ENCODE data around the gene SYNE1. TPM values are rescaled to one million over a fixed set of nuclear protein-coding genes. Genes with fewer than 3 reads are reported as not detected.

SYNE1 gene
- total and polyA plus RNA-seq, 2 of the 8 experiments (the other 6 are each of a cell fraction or from before 2014, with no cell fraction given) = 2.8 to 5.5 TPM

DNA sequence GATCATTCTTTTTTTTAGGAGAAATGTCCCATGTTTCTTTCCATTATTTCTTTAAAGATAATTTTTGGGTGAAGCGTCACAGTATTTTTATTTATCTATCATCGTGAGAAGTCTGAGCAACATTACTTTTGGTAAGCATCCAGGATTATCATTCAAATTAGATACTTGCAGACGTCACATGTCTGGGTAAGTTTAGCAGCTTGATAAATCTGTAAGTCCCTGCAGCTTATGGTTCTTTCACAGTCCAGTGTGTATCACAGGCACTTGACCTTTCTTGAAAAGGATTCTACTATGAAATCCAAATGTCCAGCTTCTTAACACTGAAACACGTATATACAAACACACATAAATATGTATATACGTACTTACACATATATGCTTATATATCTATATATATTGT, 470.3 kb downstream of the SYNE1 start (continued):
- TF ChIP-seq, protein P1, sequence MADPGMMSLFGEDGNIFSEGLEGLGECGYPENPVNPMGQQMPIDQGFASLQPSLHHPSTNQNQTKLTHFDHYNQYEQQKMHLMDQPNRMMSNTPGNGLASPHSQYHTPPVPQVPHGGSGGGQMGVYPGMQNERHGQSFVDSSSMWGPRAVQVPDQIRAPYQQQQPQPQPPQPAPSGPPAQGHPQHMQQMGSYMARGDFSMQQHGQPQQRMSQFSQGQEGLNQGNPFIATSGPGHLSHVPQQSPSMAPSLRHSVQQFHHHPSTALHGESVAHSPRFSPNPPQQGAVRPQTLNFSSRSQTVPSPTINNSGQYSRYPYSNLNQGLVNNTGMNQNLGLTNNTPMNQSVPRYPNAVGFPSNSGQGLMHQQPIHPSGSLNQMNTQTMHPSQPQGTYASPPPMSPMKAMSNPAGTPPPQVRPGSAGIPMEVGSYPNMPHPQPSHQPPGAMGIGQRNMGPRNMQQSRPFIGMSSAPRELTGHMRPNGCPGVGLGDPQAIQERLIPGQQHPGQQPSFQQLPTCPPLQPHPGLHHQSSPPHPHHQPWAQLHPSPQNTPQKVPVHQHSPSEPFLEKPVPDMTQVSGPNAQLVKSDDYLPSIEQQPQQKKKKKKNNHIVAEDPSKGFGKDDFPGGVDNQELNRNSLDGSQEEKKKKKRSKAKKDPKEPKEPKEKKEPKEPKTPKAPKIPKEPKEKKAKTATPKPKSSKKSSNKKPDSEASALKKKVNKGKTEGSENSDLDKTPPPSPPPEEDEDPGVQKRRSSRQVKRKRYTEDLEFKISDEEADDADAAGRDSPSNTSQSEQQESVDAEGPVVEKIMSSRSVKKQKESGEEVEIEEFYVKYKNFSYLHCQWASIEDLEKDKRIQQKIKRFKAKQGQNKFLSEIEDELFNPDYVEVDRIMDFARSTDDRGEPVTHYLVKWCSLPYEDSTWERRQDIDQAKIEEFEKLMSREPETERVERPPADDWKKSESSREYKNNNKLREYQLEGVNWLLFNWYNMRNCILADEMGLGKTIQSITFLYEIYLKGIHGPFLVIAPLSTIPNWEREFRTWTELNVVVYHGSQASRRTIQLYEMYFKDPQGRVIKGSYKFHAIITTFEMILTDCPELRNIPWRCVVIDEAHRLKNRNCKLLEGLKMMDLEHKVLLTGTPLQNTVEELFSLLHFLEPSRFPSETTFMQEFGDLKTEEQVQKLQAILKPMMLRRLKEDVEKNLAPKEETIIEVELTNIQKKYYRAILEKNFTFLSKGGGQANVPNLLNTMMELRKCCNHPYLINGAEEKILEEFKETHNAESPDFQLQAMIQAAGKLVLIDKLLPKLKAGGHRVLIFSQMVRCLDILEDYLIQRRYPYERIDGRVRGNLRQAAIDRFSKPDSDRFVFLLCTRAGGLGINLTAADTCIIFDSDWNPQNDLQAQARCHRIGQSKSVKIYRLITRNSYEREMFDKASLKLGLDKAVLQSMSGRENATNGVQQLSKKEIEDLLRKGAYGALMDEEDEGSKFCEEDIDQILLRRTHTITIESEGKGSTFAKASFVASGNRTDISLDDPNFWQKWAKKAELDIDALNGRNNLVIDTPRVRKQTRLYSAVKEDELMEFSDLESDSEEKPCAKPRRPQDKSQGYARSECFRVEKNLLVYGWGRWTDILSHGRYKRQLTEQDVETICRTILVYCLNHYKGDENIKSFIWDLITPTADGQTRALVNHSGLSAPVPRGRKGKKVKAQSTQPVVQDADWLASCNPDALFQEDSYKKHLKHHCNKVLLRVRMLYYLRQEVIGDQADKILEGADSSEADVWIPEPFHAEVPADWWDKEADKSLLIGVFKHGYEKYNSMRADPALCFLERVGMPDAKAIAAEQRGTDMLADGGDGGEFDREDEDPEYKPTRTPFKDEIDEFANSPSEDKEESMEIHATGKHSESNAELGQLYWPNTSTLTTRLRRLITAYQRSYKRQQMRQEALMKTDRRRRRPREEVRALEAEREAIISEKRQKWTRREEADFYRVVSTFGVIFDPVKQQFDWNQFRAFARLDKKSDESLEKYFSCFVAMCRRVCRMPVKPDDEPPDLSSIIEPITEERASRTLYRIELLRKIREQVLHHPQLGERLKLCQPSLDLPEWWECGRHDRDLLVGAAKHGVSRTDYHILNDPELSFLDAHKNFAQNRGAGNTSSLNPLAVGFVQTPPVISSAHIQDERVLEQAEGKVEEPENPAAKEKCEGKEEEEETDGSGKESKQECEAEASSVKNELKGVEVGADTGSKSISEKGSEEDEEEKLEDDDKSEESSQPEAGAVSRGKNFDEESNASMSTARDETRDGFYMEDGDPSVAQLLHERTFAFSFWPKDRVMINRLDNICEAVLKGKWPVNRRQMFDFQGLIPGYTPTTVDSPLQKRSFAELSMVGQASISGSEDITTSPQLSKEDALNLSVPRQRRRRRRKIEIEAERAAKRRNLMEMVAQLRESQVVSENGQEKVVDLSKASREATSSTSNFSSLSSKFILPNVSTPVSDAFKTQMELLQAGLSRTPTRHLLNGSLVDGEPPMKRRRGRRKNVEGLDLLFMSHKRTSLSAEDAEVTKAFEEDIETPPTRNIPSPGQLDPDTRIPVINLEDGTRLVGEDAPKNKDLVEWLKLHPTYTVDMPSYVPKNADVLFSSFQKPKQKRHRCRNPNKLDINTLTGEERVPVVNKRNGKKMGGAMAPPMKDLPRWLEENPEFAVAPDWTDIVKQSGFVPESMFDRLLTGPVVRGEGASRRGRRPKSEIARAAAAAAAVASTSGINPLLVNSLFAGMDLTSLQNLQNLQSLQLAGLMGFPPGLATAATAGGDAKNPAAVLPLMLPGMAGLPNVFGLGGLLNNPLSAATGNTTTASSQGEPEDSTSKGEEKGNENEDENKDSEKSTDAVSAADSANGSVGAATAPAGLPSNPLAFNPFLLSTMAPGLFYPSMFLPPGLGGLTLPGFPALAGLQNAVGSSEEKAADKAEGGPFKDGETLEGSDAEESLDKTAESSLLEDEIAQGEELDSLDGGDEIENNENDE (IDR thresholded peaks at IDR 0.05; ENCODE audit: insufficient replicate concordance, low read length) = no peak
- TF ChIP-seq KDM5A (IDR thresholded peaks at IDR 0.05; ENCODE audit: low read length) (no peak), RXRA (IDR thresholded peaks at IDR 0.05; ENCODE audit: insufficient read depth, low read depth, low read length) (no peak)

All from H1 (cell line).